Neural progenitor cell (in vitro differentiated cells): ENCODE data around the gene SEC22A.

Experiments
- CTCF ChIP-seq: fragments of 200-600 bp; sonication (generic); IDR thresholded peaks from 2 replicates; pipeline ENCODE4 v1.5.1; 2017; ENCODE audit warnings: antibody characterized with exemption, mild to moderate bottlenecking
- EZH2phosphoT487 ChIP-seq: fragments of 200-600 bp; sonication (generic); IDR thresholded peaks from 2 replicates; pipeline ENCODE4 v1.6.1; 2017; ENCODE audit warnings: antibody characterized with exemption

GRCh38 chr3:123286308-123287023 lies 84.7 kb downstream of the SEC22A start:
- TF ChIP-seq EZH2phosphoT487 = no peak
- TF ChIP-seq CTCF = peak; percentile 87
